ENCODE results near the gene IPP.
"Not testable (repeated sequence)": the region's sequence is repeated elsewhere in the genome, so short reads cannot be mapped to it uniquely, and the experiment has no call there.

IPP gene

GRCh38 chr1:45752441-45753052, 2.1 kb upstream of the IPP start:
- H3K18ac ChIP-seq (ENCODE audit: low read length): no peak overlapping the region
- no peak overlapping the region for H2AK5ac ChIP-seq (ENCODE audit: low read length)

GRCh38 chr1:45752014-45752413, 1.6 kb upstream of the IPP start:
- no peak overlapping the region for H2AFZ ChIP-seq (ENCODE audit: insufficient read depth, low read length, poor library complexity)
- H3K9ac ChIP-seq (ENCODE audit: low read length): no peak overlapping the region
- no peak overlapping the region for H3K4ac ChIP-seq (ENCODE audit: low read depth, low read length)
- no peak overlapping the region for H4K8ac ChIP-seq (ENCODE audit: low read depth, low read length)
- H2BK12ac ChIP-seq (ENCODE audit: low read length): no peak overlapping the region
- H3K23ac ChIP-seq (ENCODE audit: low read length): no peak overlapping the region
- H3K14ac ChIP-seq (ENCODE audit: low read length): no peak overlapping the region
- WGBS (ENCODE audit: extremely low coverage, insufficient coverage, insufficient read length): no CpG with 5 or more reads among the region's 2 CpGs
- H2BK5ac ChIP-seq (ENCODE audit: low read depth, low read length, poor library complexity): no peak overlapping the region
- H3K79me1 ChIP-seq (ENCODE audit: low read length): peaks cover 9% of the 10 kb centered on the region
- H3K36me3 ChIP-seq (ENCODE audit: control insufficient read depth in 1 of 2, insufficient read depth in 2 of 2, low read length in 2 of 2): no peaks in the 10 kb centered on the region
- no peak for DNase-seq
- no peaks in the 10 kb centered on the region for H3K27me3 ChIP-seq (ENCODE audit: insufficient read depth, low read length)
- H4K91ac ChIP-seq (ENCODE audit: low read depth, low read length): no peak overlapping the region
- no peak overlapping the region for H2BK120ac ChIP-seq (ENCODE audit: insufficient read depth, low read length, poor library complexity)
- no peak overlapping the region for H3K4me3 ChIP-seq (ENCODE audit: low read depth, low read length)
- H3K79me2 ChIP-seq (ENCODE audit: control insufficient read depth, insufficient read depth, low read length, poor library complexity): peaks cover 5% of the 10 kb centered on the region
- H4K12ac ChIP-seq (ENCODE audit: low read depth, low read length): no peak overlapping the region
- H3K4me1 ChIP-seq (ENCODE audit: control insufficient read depth in 1 of 2, insufficient read depth in 2 of 2, low read length in 2 of 2): peaks cover 3 to 5% of the 10 kb centered on the region in 2 experiments
- no peak overlapping the region for H3K27ac ChIP-seq (ENCODE audit: low read depth, low read length)
- no peak overlapping the region for H2AK5ac ChIP-seq (ENCODE audit: low read length)
- H3K9me3 ChIP-seq (ENCODE audit: insufficient read depth, low read depth, low read length): peaks cover 6% of the 10 kb centered on the region
- no peak overlapping the region for H3K4me2 ChIP-seq (ENCODE audit: low read length)
- no peak overlapping the region for H3K18ac ChIP-seq (ENCODE audit: low read length)

More at GRCh38 chr1:45752441-45753052, 2.1 kb upstream of the IPP start:
- Histone ChIP-seq H3K79me2 (ENCODE audit: control insufficient read depth, insufficient read depth, low read length, poor library complexity) (peaks cover 5% of the 10 kb centered on the region), H3K23ac (ENCODE audit: low read length) (no peak overlapping the region), H4K8ac (ENCODE audit: low read depth, low read length) (no peak overlapping the region), H3K9ac (ENCODE audit: low read length) (no peak overlapping the region), H2BK120ac (ENCODE audit: insufficient read depth, low read length, poor library complexity) (no peak overlapping the region), H3K27me3 (ENCODE audit: insufficient read depth, low read length) (no peaks in the 10 kb centered on the region), H3K79me1 (ENCODE audit: low read length) (peaks cover 9% of the 10 kb centered on the region), H3K9me3 (ENCODE audit: insufficient read depth, low read depth, low read length) (peaks cover 6% of the 10 kb centered on the region), H4K12ac (ENCODE audit: low read depth, low read length) (no peak overlapping the region), H4K91ac (ENCODE audit: low read depth, low read length) (no peak overlapping the region), H2BK5ac (ENCODE audit: low read depth, low read length, poor library complexity) (no peak overlapping the region), H3K27ac (ENCODE audit: low read depth, low read length) (no peak overlapping the region), H3K36me3 (ENCODE audit: control insufficient read depth in 1 of 2, insufficient read depth in 2 of 2, low read length in 2 of 2) (no peaks in the 10 kb centered on the region), H3K14ac (ENCODE audit: low read length) (no peak overlapping the region), H3K4me1 (ENCODE audit: control insufficient read depth in 1 of 2, insufficient read depth in 2 of 2, low read length in 2 of 2) (peaks cover 3 to 5% of the 10 kb centered on the region in 2 experiments), H2BK12ac (ENCODE audit: low read length) (no peak overlapping the region), H3K4me3 (ENCODE audit: low read depth, low read length) (no peak overlapping the region), H2AFZ (ENCODE audit: insufficient read depth, low read length, poor library complexity) (no peak overlapping the region), H3K4me2 (ENCODE audit: low read length) (no peak overlapping the region), H3K4ac (ENCODE audit: low read depth, low read length) (no peak overlapping the region)
- no CpG with 5 or more reads among the region's 2 CpGs for WGBS (ENCODE audit: extremely low coverage, insufficient coverage, insufficient read length)
- peak; percentile 7 to 16 for DNase-seq

GRCh38 chr1:45751039-45751838, 786 bp upstream of the IPP start:
- Histone ChIP-seq H3K9ac (ENCODE audit: low read length) (peak overlapping the region; percentile 78), H3K4me3 (ENCODE audit: low read depth, low read length) (peak overlapping the region; percentile 42), H2BK5ac (ENCODE audit: low read depth, low read length, poor library complexity) (peak overlapping the region; percentile 3), H4K91ac (ENCODE audit: low read depth, low read length) (peak overlapping the region; percentile 74), H2BK120ac (ENCODE audit: insufficient read depth, low read length, poor library complexity) (peak overlapping the region; percentile 31), H2AFZ (ENCODE audit: insufficient read depth, low read length, poor library complexity) (peak overlapping the region; percentile 99), H4K8ac (ENCODE audit: low read depth, low read length) (peak overlapping the region; percentile 92), H3K4me2 (ENCODE audit: low read length) (peak overlapping the region; percentile 74), H3K27ac (ENCODE audit: low read depth, low read length) (peak overlapping the region; percentile 89), H3K14ac (ENCODE audit: low read length) (peak overlapping the region; percentile 62), H4K12ac (ENCODE audit: low read depth, low read length) (peak overlapping the region; percentile 68), H3K18ac (ENCODE audit: low read length) (peak overlapping the region; percentile 89), H2BK12ac (ENCODE audit: low read length) (peak overlapping the region; percentile 23)
- not testable (repeated sequence) for H3K23ac ChIP-seq (ENCODE audit: low read length); H3K27me3 ChIP-seq (ENCODE audit: insufficient read depth, low read length); H3K79me1 ChIP-seq (ENCODE audit: low read length); H2AK5ac ChIP-seq (ENCODE audit: low read length); DNase-seq; H3K4ac ChIP-seq (ENCODE audit: low read depth, low read length); H3K4me1 ChIP-seq (ENCODE audit: control insufficient read depth in 1 of 2, insufficient read depth in 2 of 2, low read length in 2 of 2); H3K36me3 ChIP-seq (ENCODE audit: control insufficient read depth in 1 of 2, insufficient read depth in 2 of 2, low read length in 2 of 2); H3K79me2 ChIP-seq (ENCODE audit: control insufficient read depth, insufficient read depth, low read length, poor library complexity); H3K9me3 ChIP-seq (ENCODE audit: insufficient read depth, low read depth, low read length)
- WGBS (ENCODE audit: extremely low coverage, insufficient coverage, insufficient read length): no CpG with 5 or more reads among the region's 24 CpGs

GRCh38 chr1:45746922-45747321, 3.5 kb downstream of the IPP start:
- Histone ChIP-seq H3K4me1 (ENCODE audit: control insufficient read depth in 1 of 2, insufficient read depth in 2 of 2, low read length in 2 of 2) (peaks cover 3 to 5% of the 10 kb centered on the region in 2 experiments), H3K4me2 (ENCODE audit: low read length) (no peak overlapping the region), H4K12ac (ENCODE audit: low read depth, low read length) (no peak overlapping the region), H3K79me2 (ENCODE audit: control insufficient read depth, insufficient read depth, low read length, poor library complexity) (peaks cover 5% of the 10 kb centered on the region), H3K23ac (ENCODE audit: low read length) (no peak overlapping the region), H2AFZ (ENCODE audit: insufficient read depth, low read length, poor library complexity) (no peak overlapping the region), H3K79me1 (ENCODE audit: low read length) (peaks cover 9% of the 10 kb centered on the region), H3K9me3 (ENCODE audit: insufficient read depth, low read depth, low read length) (no peaks in the 10 kb centered on the region), H3K4ac (ENCODE audit: low read depth, low read length) (no peak overlapping the region), H2BK12ac (ENCODE audit: low read length) (no peak overlapping the region), H2AK5ac (ENCODE audit: low read length) (no peak overlapping the region), H2BK5ac (ENCODE audit: low read depth, low read length, poor library complexity) (no peak overlapping the region), H3K4me3 (ENCODE audit: low read depth, low read length) (no peak overlapping the region), H3K9ac (ENCODE audit: low read length) (no peak overlapping the region), H4K91ac (ENCODE audit: low read depth, low read length) (no peak overlapping the region), H3K14ac (ENCODE audit: low read length) (no peak overlapping the region), H3K18ac (ENCODE audit: low read length) (no peak overlapping the region), H3K27me3 (ENCODE audit: insufficient read depth, low read length) (no peaks in the 10 kb centered on the region), H3K36me3 (ENCODE audit: control insufficient read depth in 1 of 2, insufficient read depth in 2 of 2, low read length in 2 of 2) (peaks cover 0 to 5% of the 10 kb centered on the region in 2 experiments), H3K27ac (ENCODE audit: low read depth, low read length) (no peak overlapping the region), H2BK120ac (ENCODE audit: insufficient read depth, low read length, poor library complexity) (no peak overlapping the region), H4K8ac (ENCODE audit: low read depth, low read length) (no peak overlapping the region)
- DNase-seq: no peak
- WGBS (ENCODE audit: extremely low coverage, insufficient coverage, insufficient read length): no CpG with 5 or more reads among the region's 12 CpGs
